Measurements from ENCODE around the gene PHACTR3. TPM values are rescaled to one million over a fixed set of nuclear protein-coding genes. Genes with fewer than 3 reads are reported as not detected.

The PHACTR3 gene
- total RNA-seq, 2 donors from 2014 or later = not detected

GRCh38 chr20:59730722-59731121 is 126.4 kb downstream of the PHACTR3 start:
- Histone ChIP-seq H3K27me3 (replicated peaks; ENCODE audit: insufficient read depth) (no peaks in the 10 kb centered on the region), H3K4me3 (no peak overlapping the region), H3K4me1 (ENCODE audit: control insufficient read depth in 1 of 2, low read depth in 2 of 2) (no peaks in the 10 kb centered on the region), H3K9me3 (no peaks in the 10 kb centered on the region), H3K27ac (no peak overlapping the region), H3K36me3 (no peaks in the 10 kb centered on the region)
- TF ChIP-seq CTCF (IDR thresholded peaks at IDR 0.05) = no peak
- DNase-seq (ENCODE audit: low spot score) (no peak), ATAC-seq (ENCODE audit: insufficient number of reproducible peaks, low FRiP score, low read depth) (no peak)

- Histone ChIP-seq H3K9me3 (no peaks in the 10 kb centered on the region), H3K36me3 (no peaks in the 10 kb centered on the region), H3K27me3 (replicated peaks; ENCODE audit: insufficient read depth) (no peaks in the 10 kb centered on the region), H3K27ac (no peak overlapping the region), H3K4me3 (no peak overlapping the region), H3K4me1 (ENCODE audit: control insufficient read depth in 1 of 2, low read depth in 2 of 2) (no peaks in the 10 kb centered on the region)
- no peak for TF ChIP-seq CTCF (IDR thresholded peaks at IDR 0.05)
- ATAC-seq (ENCODE audit: insufficient number of reproducible peaks, low FRiP score, low read depth) (no peak), DNase-seq (ENCODE audit: low spot score) (no peak)
These were observed 127.0 kb downstream of the PHACTR3 start for GRCh38 chr20:59731376-59731775.

- DNase-seq (ENCODE audit: low spot score) (no peak), ATAC-seq (ENCODE audit: insufficient number of reproducible peaks, low FRiP score, low read depth) (no peak)
- Histone ChIP-seq H3K27me3 (replicated peaks; ENCODE audit: insufficient read depth) (no peaks in the 10 kb centered on the region), H3K9me3 (no peaks in the 10 kb centered on the region), H3K4me3 (no peak overlapping the region), H3K4me1 (ENCODE audit: control insufficient read depth in 1 of 2, low read depth in 2 of 2) (no peaks in the 10 kb centered on the region), H3K27ac (no peak overlapping the region), H3K36me3 (no peaks in the 10 kb centered on the region)
- no peak for TF ChIP-seq CTCF (IDR thresholded peaks at IDR 0.05)
These were observed 129.0 kb downstream of the PHACTR3 start for GRCh38 chr20:59733351-59733750.

GRCh38 chr20:59735486-59735885 is 131.1 kb downstream of the PHACTR3 start:
- H3K4me1 ChIP-seq (ENCODE audit: control insufficient read depth in 1 of 2, low read depth in 2 of 2) = no peaks in the 10 kb centered on the region
- no peaks in the 10 kb centered on the region for H3K9me3 ChIP-seq
- H3K4me3 ChIP-seq = no peak overlapping the region
- no peaks in the 10 kb centered on the region for H3K36me3 ChIP-seq
- no peak for ATAC-seq (ENCODE audit: insufficient number of reproducible peaks, low FRiP score, low read depth)
- no peak for TF ChIP-seq CTCF (IDR thresholded peaks at IDR 0.05)
- DNase-seq (ENCODE audit: low spot score) = no peak
- no peak overlapping the region for H3K27ac ChIP-seq
- H3K27me3 ChIP-seq (replicated peaks; ENCODE audit: insufficient read depth) = no peaks in the 10 kb centered on the region

- H3K4me3 ChIP-seq = no peak overlapping the region
- H3K9me3 ChIP-seq = no peaks in the 10 kb centered on the region
- no peak overlapping the region for H3K27ac ChIP-seq
- no peak for ATAC-seq (ENCODE audit: insufficient number of reproducible peaks, low FRiP score, low read depth)
- no peak for TF ChIP-seq CTCF (IDR thresholded peaks at IDR 0.05)
- no peaks in the 10 kb centered on the region for H3K27me3 ChIP-seq (replicated peaks; ENCODE audit: insufficient read depth)
- H3K4me1 ChIP-seq (ENCODE audit: control insufficient read depth in 1 of 2, low read depth in 2 of 2) = no peaks in the 10 kb centered on the region
- H3K36me3 ChIP-seq = no peaks in the 10 kb centered on the region
- no peak for DNase-seq (ENCODE audit: low spot score)
These were observed 131.6 kb downstream of the PHACTR3 start for GRCh38 chr20:59735917-59736316.
